Measurements from ENCODE around the gene BAHCC1.

Gene BAHCC1

GRCh38 chr17:81367171-81367570, 28.1 kb upstream of the BAHCC1 start:
- no peak for DNase-seq

- no peak for DNase-seq
Measured at GRCh38 chr17:81368161-81369022, 26.9 kb upstream of the BAHCC1 start.

- DNase-seq, result no peak
Measured at GRCh38 chr17:81370294-81370693, 25.0 kb upstream of the BAHCC1 start.

GRCh38 chr17:81371910-81372760, 23.1 kb upstream of the BAHCC1 start:
- DNase-seq, result peak; percentile 51 to 81 (median 74)

- peak; percentile 46 to 72 (median 59) for DNase-seq
Measured at GRCh38 chr17:81373536-81374160, 21.6 kb upstream of the BAHCC1 start.

GRCh38 chr17:81374890-81375289, 20.4 kb upstream of the BAHCC1 start:
- no peak for DNase-seq

- DNase-seq, result no peak
Measured at GRCh38 chr17:81376946-81377714, 18.1 kb upstream of the BAHCC1 start.

- no peak for DNase-seq
Measured at GRCh38 chr17:81378941-81379511, 16.2 kb upstream of the BAHCC1 start.

GRCh38 chr17:81379523-81379942, 15.7 kb upstream of the BAHCC1 start:
- DNase-seq, result no peak

- DNase-seq, result no peak
Measured at GRCh38 chr17:81380131-81380530, 15.1 kb upstream of the BAHCC1 start.

GRCh38 chr17:81380666-81381518, 14.4 kb upstream of the BAHCC1 start:
- no peak for DNase-seq

- no peak for DNase-seq
Measured at GRCh38 chr17:81381632-81382577, 13.4 kb upstream of the BAHCC1 start.

- DNase-seq, result no peak
Measured at GRCh38 chr17:81382851-81383250, 12.4 kb upstream of the BAHCC1 start.

GRCh38 chr17:81383504-81384421, 11.5 kb upstream of the BAHCC1 start:
- DNase-seq, result no peak

- DNase-seq, result no peak
Measured at GRCh38 chr17:81384929-81385319, 10.3 kb upstream of the BAHCC1 start.

GRCh38 chr17:81385320-81386111, 9.7 kb upstream of the BAHCC1 start:
- no peak for DNase-seq

GRCh38 chr17:81386141-81386645, 9.1 kb upstream of the BAHCC1 start:
- no peak for DNase-seq

All from suppressor macrophage (primary cell).